Amniotic stem cell (primary cell): ENCODE measurements around the gene CLCNKB.
"Not testable (repeated sequence)": the region's sequence is repeated elsewhere in the genome, so short reads cannot be mapped to it uniquely, and the experiment has no call there.

Source experiments
- DNase-seq: peaks from one replicate; lab custom pipeline; 2025; lab: John Stamatoyannopoulos, UW

Gene CLCNKB

GRCh38 chr1:16043521-16043920 lies at the start of gene CLCNKB:
Gene CLCNKB (plus strand): TSS chr1:16043782. CDS start chr1:16044493, 711 bp downstream.
- no peak for DNase-seq

GRCh38 chr1:15994081-15994480 lies 49.5 kb upstream of the CLCNKB start:
- DNase-seq = no peak

GRCh38 chr1:15994590-15995351 lies 48.8 kb upstream of the CLCNKB start:
- DNase-seq = peak; percentile 30

GRCh38 chr1:15997076-15997585 lies 46.5 kb upstream of the CLCNKB start:
- DNase-seq = no peak

- DNase-seq = no peak
These were observed 45.8 kb upstream of the CLCNKB start for GRCh38 chr1:15997637-15998280.

GRCh38 chr1:15998929-15999328 lies 44.7 kb upstream of the CLCNKB start:
- no peak for DNase-seq

- not testable (repeated sequence) for DNase-seq
These were observed 42.3 kb upstream of the CLCNKB start for GRCh38 chr1:16001274-16001673.

GRCh38 chr1:16005597-16005996 lies 38.0 kb upstream of the CLCNKB start:
- DNase-seq = no peak

GRCh38 chr1:16006010-16006409 lies 37.6 kb upstream of the CLCNKB start:
- DNase-seq = no peak

- no peak for DNase-seq
These were observed 36.8 kb upstream of the CLCNKB start for GRCh38 chr1:16006552-16007485.

GRCh38 chr1:16007671-16008341 lies 35.8 kb upstream of the CLCNKB start:
- no peak for DNase-seq

GRCh38 chr1:16009030-16009460 lies 34.5 kb upstream of the CLCNKB start:
- peak; percentile 34 for DNase-seq

GRCh38 chr1:16009678-16010077 lies 33.9 kb upstream of the CLCNKB start:
- no peak for DNase-seq

- no peak for DNase-seq
These were observed 32.7 kb upstream of the CLCNKB start for GRCh38 chr1:16010837-16011236.

GRCh38 chr1:16011936-16012589 lies 31.5 kb upstream of the CLCNKB start:
- no peak for DNase-seq

GRCh38 chr1:16012590-16013219 lies 30.9 kb upstream of the CLCNKB start:
- no peak for DNase-seq

GRCh38 chr1:16013220-16013907 lies 30.2 kb upstream of the CLCNKB start:
- DNase-seq = peak; percentile 35

- no peak for DNase-seq
These were observed 29.7 kb upstream of the CLCNKB start for GRCh38 chr1:16013908-16014258.

GRCh38 chr1:16014509-16015482 lies 28.8 kb upstream of the CLCNKB start:
- DNase-seq = no peak
